Left lung (tissue), 10 donors: ENCODE data around the gene ASNSD1. TPM values are rescaled to one million over a fixed set of nuclear protein-coding genes. Genes with fewer than 3 reads are reported as not detected.

ENCODE experiments used
- ATAC-seq: fragments of 200-7000 bp; cut with Tn5 transposase; one replicate; pipeline ENCODE4 v1.9.1; 2020; ENCODE audit warnings: moderate library complexity
- DNase-seq, 4 donors: peaks; one replicate each; pipeline ENCODE4 v3.0.0-alpha.2; 2013 to 2020
- H3K27ac ChIP-seq, 2 donors: fragments of 200-600 bp; sonication (generic) in 1 of 2; one replicate each; pipeline versions ENCODE4 v1.5.0 to v1.8.0; 2020 to 2021
- H3K27me3 ChIP-seq, 2 donors: fragments of 200-600 bp; sonication (generic) in 1 of 2; one replicate each; pipeline versions ENCODE4 v1.5.0 to v1.8.0; 2020 to 2021
- H3K36me3 ChIP-seq, 2 donors: fragments of 200-600 bp; sonication (generic) in 1 of 2; one replicate each; pipeline versions ENCODE4 v1.5.0 to v1.8.0; 2020 to 2021
- H3K4me1 ChIP-seq, 2 donors: fragments of 200-600 bp; one replicate each; pipeline ENCODE4 v1.8.0; 2021
- H3K4me3 ChIP-seq, 2 donors: fragments of 200-600 bp; sonication (generic) in 1 of 2; one replicate each; pipeline versions ENCODE4 v1.5.0 to v1.8.0; 2020 to 2021; ENCODE audit warnings: mild to moderate bottlenecking in 1 of 2
- H3K9me3 ChIP-seq, 2 donors: fragments of 200-600 bp; sonication (generic) in 1 of 2; one replicate each; pipeline versions ENCODE4 v1.5.0 to v1.8.0; 2020 to 2021
- CTCF ChIP-seq, 2 donors: fragments of 200-600 bp; sonication (generic) in 1 of 2; IDR thresholded peaks; one replicate each; pipeline versions ENCODE4 v1.5.0 to v1.8.0; 2021; ENCODE audit warnings: antibody characterized with exemption in 2 of 2
- intact Hi-C, 2 donors: fragments of 100-400 bp; cut with DNase I; formaldehyde crosslinking; loops; one replicate each; pipeline versions ENCODE4 v1.11.2 to v1.14.2; 2022
- polyA plus RNA-seq, 6 donors: library from polyadenylated mRNA; unstranded; fragments of 120-200 nt; gene quantifications; one replicate each; pipeline ENCODE4 v1.2.1, GENCODE V29; 2013; ENCODE audit not compliant: insufficient read length in 6 of 6
- total RNA-seq, 2 donors: library from RNA; stranded (reverse); fragmentation: NEBNext Ultra II Directional; extraction: Animal tissue kit (Norgen Biotek cat#: 25700); gene quantifications; one replicate each; pipeline ENCODE4 v1.2.1, GENCODE V29; 2021
- donor health status: DM: no; HTN: yes; CAD: no.
- donor health status: DM: no; HTN: no; CAD: no.

Gene ASNSD1
- total and polyA plus RNA-seq, 8 donors: 34.1 to 68.4 (median 56.5) TPM

GRCh38 chr2:189614585-189614984 lies 46.7 kb upstream of the ASNSD1 start:
- ATAC-seq: no peak
- no peaks in the 10 kb centered on the region for H3K27me3 ChIP-seq
- no peaks in the 10 kb centered on the region for H3K36me3 ChIP-seq
- DNase-seq: no peak
- no peak for TF ChIP-seq CTCF (IDR thresholded peaks at IDR 0.05)
- H3K9me3 ChIP-seq: no peaks in the 10 kb centered on the region
- intact Hi-C loops: no loop called here
- no peak overlapping the region for H3K27ac ChIP-seq
- no peak overlapping the region for H3K4me3 ChIP-seq
- peaks cover 13 to 24% of the 10 kb centered on the region in 2 donors for H3K4me1 ChIP-seq

- intact Hi-C loops: no loop called here
- Histone ChIP-seq H3K9me3 (no peaks in the 10 kb centered on the region), H3K27ac (no peak overlapping the region), H3K27me3 (no peaks in the 10 kb centered on the region), H3K36me3 (no peaks in the 10 kb centered on the region), H3K4me3 (no peak overlapping the region), H3K4me1 (peaks cover 8 to 9% of the 10 kb centered on the region in 2 donors)
- ATAC-seq (no peak), DNase-seq (no peak)
- TF ChIP-seq CTCF (IDR thresholded peaks at IDR 0.05): no peak
Measured at GRCh38 chr2:189618197-189618596, 43.1 kb upstream of the ASNSD1 start.

GRCh38 chr2:189621781-189622180 lies 39.5 kb upstream of the ASNSD1 start:
- Histone ChIP-seq H3K36me3 (no peaks in the 10 kb centered on the region), H3K4me3 (no peak overlapping the region), H3K27me3 (no peaks in the 10 kb centered on the region), H3K27ac (no peak overlapping the region), H3K9me3 (no peaks in the 10 kb centered on the region), H3K4me1 (no peaks in the 10 kb centered on the region)
- ATAC-seq: no peak
- no peak for DNase-seq
- no peak for TF ChIP-seq CTCF (IDR thresholded peaks at IDR 0.05)
- intact Hi-C loops: no loop called here

- no peaks in the 10 kb centered on the region for H3K36me3 ChIP-seq
- no peak overlapping the region for H3K4me3 ChIP-seq
- H3K27ac ChIP-seq: no peak overlapping the region
- no peak for TF ChIP-seq CTCF (IDR thresholded peaks at IDR 0.05)
- no peaks in the 10 kb centered on the region for H3K27me3 ChIP-seq
- DNase-seq: no peak
- H3K9me3 ChIP-seq: no peaks in the 10 kb centered on the region
- no peak for ATAC-seq
- no peaks in the 10 kb centered on the region for H3K4me1 ChIP-seq
- intact Hi-C loops: no loop called here
Measured at GRCh38 chr2:189623049-189623448, 38.2 kb upstream of the ASNSD1 start.

GRCh38 chr2:189624648-189625355 lies 36.5 kb upstream of the ASNSD1 start:
- ATAC-seq (peak; percentile 49), DNase-seq (no peak)
- intact Hi-C loops: no loop called here

More at GRCh38 chr2:189624648-189625355, 36.5 kb upstream of the ASNSD1 start:
- no peak for TF ChIP-seq CTCF (IDR thresholded peaks at IDR 0.05)
- Histone ChIP-seq H3K4me1 (no peaks in the 10 kb centered on the region), H3K4me3 (no peak overlapping the region), H3K36me3 (no peaks in the 10 kb centered on the region), H3K9me3 (no peaks in the 10 kb centered on the region), H3K27me3 (no peaks in the 10 kb centered on the region), H3K27ac (no peak overlapping the region)
